ENCODE measurements around the gene HEG1. TPM values are rescaled to one million over a fixed set of nuclear protein-coding genes. Genes with fewer than 3 reads are reported as not detected.

HEG1 gene
- total RNA-seq, 1 experiment from 2014 or later, result 1.2 TPM

GRCh38 chr3:125051715-125052581 is 3.8 kb downstream of the HEG1 start:
- no peaks in the 10 kb centered on the region for H3K9me2 ChIP-seq (replicated peaks; ENCODE audit: low read length)
- 0 out of 2 replicates have a peak, but pooled peaks cover 4% of the 10 kb centered on the region for H3K79me2 ChIP-seq (ENCODE audit: low read length)
- H2AFZ ChIP-seq (ENCODE audit: low read length), result peak overlapping the region; percentile 46; the same call in 1 of the 2 replicates
- POLR2A ChIA-PET (ENCODE audit: unreplicated experiment), result interaction anchor here (0.7 kb wide), 1 partner anchor 10 kb away, joined by 3 read pairs; no protein-coding TSS in a partner anchor
- peak overlapping the region; percentile 60 for H3K4me3 ChIP-seq (ENCODE audit: low read length)
- intact Hi-C loops (cut with micrococcal nuclease), result loop anchor here (2.0 to 10.0 kb wide), 4 partner anchors 40 to 383 kb away; partner anchors contain the start of gene ZNF148
- 0 out of 2 replicates have a peak overlapping the region, but pooled peaks have one; percentile 2 for H3K9ac ChIP-seq (ENCODE audit: low read length)
- H3K36me3 ChIP-seq (ENCODE audit: low read depth, low read length), result no peaks in the 10 kb centered on the region
- TF ChIP-seq EZH2 (IDR thresholded peaks at IDR 0.05; ENCODE audit: low read length, unreplicated experiment) (no peak), EZH2phosphoT487 (IDR thresholded peaks at IDR 0.05; ENCODE audit: borderline replicate concordance, low read length) (no peak), CTCF (conservative IDR thresholded peaks at IDR 0.05; ENCODE audit: low read depth, low read length) (no peak)
- H3K27me3 ChIP-seq (ENCODE audit: low read length), result no peaks in the 10 kb centered on the region
- H4K20me1 ChIP-seq (ENCODE audit: low read length), result no peaks in the 10 kb centered on the region
- peak; percentile 68 for DNase-seq
- peaks cover 42% of the 10 kb centered on the region for H3K4me1 ChIP-seq (ENCODE audit: insufficient read depth, low read length)
- peaks cover 3% of the 10 kb centered on the region for H3F3A ChIP-seq (ENCODE audit: low read length, unreplicated experiment)
- ATAC-seq, result peak; percentile 45
- CTCF ChIA-PET, result interaction anchor here (0.7 to 1.6 kb wide), 3 partner anchors 11 to 57 kb away, joined by 3 to 5 read pairs (median 4); no protein-coding TSS in a partner anchor
- peak overlapping the region; percentile 83 for H3K4me2 ChIP-seq (ENCODE audit: low read length)
- BruUV-seq (replicated peaks), result no TSS peak
- no peaks in the 10 kb centered on the region for H3K9me3 ChIP-seq (ENCODE audit: low read length)
- peak overlapping the region; percentile 69 for H3K27ac ChIP-seq (ENCODE audit: low read length)

- Histone ChIP-seq H3K27ac (ENCODE audit: low read length) (peak overlapping the region; percentile 69), H3K9ac (ENCODE audit: low read length) (no peak overlapping the region), H3K4me2 (ENCODE audit: low read length) (peak overlapping the region; percentile 83), H3F3A (ENCODE audit: low read length, unreplicated experiment) (peaks cover 3% of the 10 kb centered on the region), H3K27me3 (ENCODE audit: low read length) (no peaks in the 10 kb centered on the region), H4K20me1 (ENCODE audit: low read length) (no peaks in the 10 kb centered on the region), H3K79me2 (ENCODE audit: low read length) (0 out of 2 replicates have a peak, but pooled peaks cover 4% of the 10 kb centered on the region), H3K36me3 (ENCODE audit: low read depth, low read length) (no peaks in the 10 kb centered on the region), H3K9me3 (ENCODE audit: low read length) (no peaks in the 10 kb centered on the region), H2AFZ (ENCODE audit: low read length) (peak overlapping the region; percentile 46; the same call in 1 of the 2 replicates), H3K9me2 (replicated peaks; ENCODE audit: low read length) (no peaks in the 10 kb centered on the region), H3K4me3 (ENCODE audit: low read length) (peak overlapping the region; percentile 60), H3K4me1 (ENCODE audit: insufficient read depth, low read length) (peaks cover 35% of the 10 kb centered on the region)
- ChIA-PET CTCF (interaction anchor here (0.7 kb wide), 1 partner anchor 41 kb away, joined by 3 read pairs; no protein-coding TSS in a partner anchor), POLR2A (ENCODE audit: unreplicated experiment) (no interaction called here)
- DNase-seq, result no peak
- TF ChIP-seq CTCF (conservative IDR thresholded peaks at IDR 0.05; ENCODE audit: low read depth, low read length) (no peak), EZH2 (IDR thresholded peaks at IDR 0.05; ENCODE audit: low read length, unreplicated experiment) (no peak)
- intact Hi-C loops (cut with micrococcal nuclease), result loop anchor here (5.0 to 10.0 kb wide), 3 partner anchors 39 to 384 kb away; partner anchors contain the start of gene ZNF148
- BruUV-seq (replicated peaks), result no TSS peak
- no peak for ATAC-seq
Measured at GRCh38 chr3:125051205-125051604, 4.6 kb downstream of the HEG1 start.
